Measurements from ENCODE around the gene SH3GLB2.

- no peak for TF ChIP-seq CTCF (IDR thresholded peaks at IDR 0.05)
- no peak for TF ChIP-seq POLR2A (IDR thresholded peaks at IDR 0.05)
Observed at GRCh38 chr9:129012893-129013448, 15.2 kb downstream of the SH3GLB2 start.
